ENCODE results near the gene DZIP3. TPM values are rescaled to one million over a fixed set of nuclear protein-coding genes. Genes with fewer than 3 reads are reported as not detected.

The DZIP3 gene
- total and polyA plus RNA-seq, 2 of the 13 experiments (the other 11 are each of a cell fraction or from before 2014, with no cell fraction given) = 11.3 to 17.3 TPM

- TF ChIP-seq POGK (CRISPR knock-in tag; conservative IDR thresholded peaks at IDR 0.05) (peak; percentile 71), TP53 (CRISPR knock-in tag; conservative IDR thresholded peaks at IDR 0.05) (no peak), ATF7 (IDR thresholded peaks at IDR 0.05) (no peak), ATF7 (CRISPR knock-in tag; IDR thresholded peaks at IDR 0.05) (no peak), SSRP1 (CRISPR knock-in tag; IDR thresholded peaks at IDR 0.05) (no peak), MXD4 (CRISPR knock-in tag; IDR thresholded peaks at IDR 0.05) (peak; percentile 99), ZBTB46 (CRISPR knock-in tag; IDR thresholded peaks at IDR 0.05; ENCODE audit: borderline replicate concordance) (no peak), CENPT (CRISPR knock-in tag; IDR thresholded peaks at IDR 0.05; ENCODE audit: low read depth) (no peak), HMGXB3 (CRISPR knock-in tag; IDR thresholded peaks at IDR 0.05; ENCODE audit: borderline replicate concordance) (no peak), SETDB1 (CRISPR knock-in tag; IDR thresholded peaks at IDR 0.05; ENCODE audit: borderline replicate concordance) (no peak), ERF (CRISPR knock-in tag; IDR thresholded peaks at IDR 0.05) (peak; percentile 70), SP2 (CRISPR knock-in tag; IDR thresholded peaks at IDR 0.05) (peak; percentile 74), TFDP1 (CRISPR knock-in tag; IDR thresholded peaks at IDR 0.05; ENCODE audit: borderline replicate concordance) (peak; percentile 98), TEAD2 (CRISPR knock-in tag; IDR thresholded peaks at IDR 0.05) (no peak), SRSF4 (IDR thresholded peaks at IDR 0.05; ENCODE audit: low read depth, low read length, poor library complexity, severe bottlenecking) (no peak), TIGD3 (CRISPR knock-in tag; IDR thresholded peaks at IDR 0.05; ENCODE audit: borderline replicate concordance) (0 out of 2 replicates have a peak, but pooled peaks have one; percentile 48), SP1 (IDR thresholded peaks at IDR 0.05) (no peak), SP1 (CRISPR knock-in tag; IDR thresholded peaks at IDR 0.05) (peak; percentile 76), ZNF724P (CRISPR knock-in tag; IDR thresholded peaks at IDR 0.05; ENCODE audit: borderline replicate concordance) (no peak)
Observed at GRCh38 chr3:108589081-108589997, at the start of gene DZIP3, which contains the start of gene CIP2A (continued).
